OCI-LY7 (cell line): ENCODE results near the gene NREP.

Experiments
- CTCF ChIP-seq: fragments of 200-600 bp; sonication (generic); conservative IDR thresholded peaks from 2 replicates; pipeline ENCODE4 v1.5.1; 2014; ENCODE audit warnings: mild to moderate bottlenecking, antibody characterized with exemption, low read length, moderate library complexity, mixed read lengths
- EZH2phosphoT487 ChIP-seq: fragments of 200-600 bp; sonication (generic); IDR thresholded peaks from 2 replicates; pipeline ENCODE4 v1.6.1; 2018; ENCODE audit warnings: low read depth, borderline replicate concordance, mild to moderate bottlenecking, mixed run types, antibody characterized with exemption, low read length, moderate library complexity, mixed read lengths

GRCh38 chr5:111743512-111743911, 13.5 kb downstream of the NREP start:
- no peak for TF ChIP-seq CTCF
- no peak for TF ChIP-seq EZH2phosphoT487
